Neural crest cell (in vitro differentiated cells): Measurements from ENCODE around the gene KCTD5. TPM values are rescaled to one million over a fixed set of nuclear protein-coding genes. Genes with fewer than 3 reads are reported as not detected.

Source experiments
- DNase-seq: peaks from one replicate; pipeline ENCODE4 v3.0.0; 2021; ENCODE audit warnings: low read depth, mixed read lengths, low spot score
- H3K27ac Mint-ChIP-seq: one replicate; pipeline ENCODE4 v1.8.0; 2021; ENCODE audit warnings: mild to moderate bottlenecking, mixed read lengths; ENCODE audit not compliant: unreplicated experiment
- H3K27me3 Mint-ChIP-seq: 2 replicates; pipeline ENCODE4 v1.8.0; 2021; ENCODE audit warnings: low read depth, mild to moderate bottlenecking, mixed read lengths
- H3K36me3 Mint-ChIP-seq: 2 replicates; pipeline ENCODE4 v1.8.0; 2021; ENCODE audit warnings: low read depth, mild to moderate bottlenecking, mixed read lengths
- H3K4me1 Mint-ChIP-seq: 2 replicates; pipeline ENCODE4 v1.8.0; 2021; ENCODE audit warnings: mixed read lengths
- H3K4me3 Mint-ChIP-seq: one replicate; pipeline ENCODE4 v1.8.0; 2021; ENCODE audit warnings: mild to moderate bottlenecking, mixed read lengths
- H3K9me3 Mint-ChIP-seq: 2 replicates; pipeline ENCODE4 v1.8.0; 2021; ENCODE audit warnings: mixed read lengths
- total RNA-seq: library from RNA; stranded (reverse); gene quantifications from 2 replicates; pipeline ENCODE4 v1.2.1, GENCODE V29; 2021
- TF ChIP-seq, protein P1 (sequence below): fragments of 200-600 bp; sonication (generic); conservative IDR thresholded peaks from 2 replicates; pipeline ENCODE4 v1.5.0; 2021; ENCODE audit warnings: antibody characterized with exemption, mild to moderate bottlenecking

KCTD5 gene
- total RNA-seq, 1 donor from 2014 or later: 27.7 TPM

DNA sequence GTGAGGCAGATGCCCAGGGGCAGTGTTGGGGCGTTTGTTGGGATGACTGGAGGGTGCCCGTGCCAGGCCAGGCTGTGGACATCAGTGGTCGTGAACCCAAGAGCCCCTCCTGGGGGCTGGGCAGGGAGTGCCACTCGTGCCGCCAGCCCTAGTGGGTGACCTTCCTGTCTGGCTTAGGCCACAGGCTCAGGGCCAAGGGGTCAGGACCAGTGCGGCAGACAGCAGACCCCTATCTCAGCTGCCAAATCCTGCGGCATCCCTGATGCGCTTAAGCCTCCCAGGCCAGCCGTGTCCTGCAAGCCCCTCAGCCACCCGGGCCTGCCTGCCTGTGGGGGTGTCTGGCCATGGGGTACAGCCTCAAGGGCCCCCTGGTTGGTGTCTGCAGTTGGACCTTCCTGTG lies 23.0 kb downstream of the KCTD5 start:
- no peaks in the 10 kb centered on the region for H3K9me3 Mint-ChIP-seq
- TF ChIP-seq, protein P1, sequence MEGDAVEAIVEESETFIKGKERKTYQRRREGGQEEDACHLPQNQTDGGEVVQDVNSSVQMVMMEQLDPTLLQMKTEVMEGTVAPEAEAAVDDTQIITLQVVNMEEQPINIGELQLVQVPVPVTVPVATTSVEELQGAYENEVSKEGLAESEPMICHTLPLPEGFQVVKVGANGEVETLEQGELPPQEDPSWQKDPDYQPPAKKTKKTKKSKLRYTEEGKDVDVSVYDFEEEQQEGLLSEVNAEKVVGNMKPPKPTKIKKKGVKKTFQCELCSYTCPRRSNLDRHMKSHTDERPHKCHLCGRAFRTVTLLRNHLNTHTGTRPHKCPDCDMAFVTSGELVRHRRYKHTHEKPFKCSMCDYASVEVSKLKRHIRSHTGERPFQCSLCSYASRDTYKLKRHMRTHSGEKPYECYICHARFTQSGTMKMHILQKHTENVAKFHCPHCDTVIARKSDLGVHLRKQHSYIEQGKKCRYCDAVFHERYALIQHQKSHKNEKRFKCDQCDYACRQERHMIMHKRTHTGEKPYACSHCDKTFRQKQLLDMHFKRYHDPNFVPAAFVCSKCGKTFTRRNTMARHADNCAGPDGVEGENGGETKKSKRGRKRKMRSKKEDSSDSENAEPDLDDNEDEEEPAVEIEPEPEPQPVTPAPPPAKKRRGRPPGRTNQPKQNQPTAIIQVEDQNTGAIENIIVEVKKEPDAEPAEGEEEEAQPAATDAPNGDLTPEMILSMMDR: no peak
- no peak overlapping the region for H3K27ac Mint-ChIP-seq
- no peaks in the 10 kb centered on the region for H3K27me3 Mint-ChIP-seq
- no peaks in the 10 kb centered on the region for H3K4me1 Mint-ChIP-seq
- no peak for DNase-seq
- H3K4me3 Mint-ChIP-seq: no peak overlapping the region
- no peaks in the 10 kb centered on the region for H3K36me3 Mint-ChIP-seq

DNA sequence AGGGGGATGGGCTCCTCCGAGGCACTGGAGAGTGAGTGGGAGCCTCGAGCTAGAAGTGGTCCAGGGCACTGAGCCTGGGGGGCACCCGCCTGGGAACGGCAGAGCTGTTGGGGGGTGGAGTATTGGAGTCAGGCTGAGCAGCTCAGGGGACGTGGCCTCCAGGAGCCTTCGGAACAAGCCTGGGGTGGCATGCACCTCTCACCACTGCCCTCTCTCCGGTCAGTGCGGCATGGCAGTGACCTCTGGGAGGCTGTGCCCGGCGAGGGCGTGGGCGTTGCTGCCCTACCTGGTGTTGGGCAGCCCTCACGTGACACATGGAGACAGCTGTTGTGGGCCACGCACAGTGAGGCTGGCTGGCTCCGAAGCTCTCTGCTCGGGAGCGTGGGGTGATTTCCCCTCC lies 23.8 kb downstream of the KCTD5 start:
- TF ChIP-seq, protein P1: no peak
- no peaks in the 10 kb centered on the region for H3K4me1 Mint-ChIP-seq
- no peak overlapping the region for H3K4me3 Mint-ChIP-seq
- H3K27me3 Mint-ChIP-seq: no peaks in the 10 kb centered on the region
- H3K9me3 Mint-ChIP-seq: no peaks in the 10 kb centered on the region
- DNase-seq: no peak
- H3K27ac Mint-ChIP-seq: no peak overlapping the region
- H3K36me3 Mint-ChIP-seq: no peaks in the 10 kb centered on the region

DNA sequence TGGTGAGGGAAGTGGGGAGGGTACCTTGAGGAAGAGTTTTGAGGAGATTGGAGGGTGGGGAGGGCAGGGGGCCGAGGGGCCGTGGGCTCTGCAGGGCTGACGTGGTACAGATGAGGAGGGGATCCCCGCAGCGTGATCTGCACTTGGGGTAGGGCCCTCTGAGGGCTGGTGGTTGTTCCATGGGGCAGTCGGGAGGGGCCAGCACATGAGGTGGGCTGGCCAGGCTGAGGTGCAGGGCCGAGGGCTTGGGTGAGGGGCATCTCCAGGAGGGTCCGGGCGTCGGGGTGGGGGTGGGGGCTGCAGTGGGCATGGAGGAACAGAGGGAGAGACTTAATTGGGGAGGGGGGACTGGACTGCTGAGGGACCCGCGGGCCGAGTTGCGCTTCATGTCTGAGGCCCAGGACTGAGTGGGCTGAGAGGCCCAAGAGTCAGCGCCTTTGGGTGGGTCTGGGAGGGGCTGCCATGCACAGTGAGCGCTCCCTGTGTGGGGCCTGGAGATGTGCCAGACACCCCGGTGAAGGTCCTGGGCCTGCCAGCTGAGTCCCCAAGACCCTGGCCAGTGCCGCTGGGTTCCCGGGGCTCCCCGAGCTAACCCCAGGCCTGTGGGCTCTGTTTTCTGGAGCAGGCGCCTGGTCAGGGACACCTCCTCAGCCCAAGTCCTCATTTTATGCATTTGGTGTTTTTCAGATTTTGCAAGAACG lies 24.4 kb downstream of the KCTD5 start:
- Mint-ChIP-seq H3K9me3 (no peaks in the 10 kb centered on the region), H3K27me3 (no peaks in the 10 kb centered on the region), H3K4me3 (no peak overlapping the region), H3K36me3 (no peaks in the 10 kb centered on the region), H3K27ac (no peak overlapping the region), H3K4me1 (no peaks in the 10 kb centered on the region)
- DNase-seq: no peak
- TF ChIP-seq, protein P1: no peak

DNA sequence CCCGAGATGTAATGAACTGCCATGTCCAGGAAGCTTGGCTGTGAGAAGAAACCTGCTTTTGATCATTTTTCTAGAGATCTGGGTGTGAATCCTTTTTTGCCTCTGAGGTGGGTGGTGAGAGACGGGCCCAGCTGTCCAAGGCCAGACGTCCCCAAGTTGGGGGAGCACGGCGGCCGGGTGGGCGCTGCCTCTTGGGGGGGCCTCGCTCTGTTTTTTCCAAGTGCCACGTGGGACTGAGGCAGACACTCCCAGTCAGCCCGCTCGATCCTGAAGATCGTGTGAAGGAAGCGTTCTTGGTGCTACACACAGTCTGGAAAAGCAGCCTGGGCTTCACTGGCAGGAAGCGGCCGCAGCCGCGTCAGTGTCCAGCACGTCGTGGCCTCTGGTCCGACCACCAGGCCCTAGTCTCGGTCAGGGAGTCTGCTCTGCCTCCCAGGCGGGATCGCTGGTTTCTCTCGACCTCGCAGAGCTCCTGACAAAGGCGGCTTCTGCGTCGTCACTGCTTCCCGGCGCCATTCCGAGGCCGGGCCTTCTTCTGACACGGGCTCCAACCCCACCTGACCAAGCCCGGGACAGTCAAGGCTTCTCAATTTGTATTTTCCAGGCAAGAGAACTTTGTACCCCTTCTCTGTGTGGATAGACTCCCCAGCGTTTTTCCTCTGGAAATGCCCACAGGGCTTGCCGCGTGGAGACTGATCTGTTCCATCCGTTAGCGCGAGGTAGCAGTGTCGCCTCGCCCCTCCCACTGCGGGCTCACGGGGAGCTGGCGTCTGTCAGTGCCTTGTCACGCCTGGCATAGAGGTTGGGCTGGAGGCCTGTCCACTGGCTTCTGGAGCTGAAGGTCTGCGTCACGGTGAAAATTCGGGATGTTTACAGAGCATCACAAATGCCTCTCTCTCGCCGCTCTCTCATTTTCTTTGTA lies 25.3 kb downstream of the KCTD5 start:
- Mint-ChIP-seq H3K4me3 (no peak overlapping the region), H3K36me3 (no peaks in the 10 kb centered on the region), H3K9me3 (no peaks in the 10 kb centered on the region), H3K27me3 (no peaks in the 10 kb centered on the region), H3K4me1 (no peaks in the 10 kb centered on the region), H3K27ac (no peak overlapping the region)
- no peak for DNase-seq
- TF ChIP-seq, protein P1: no peak

DNA sequence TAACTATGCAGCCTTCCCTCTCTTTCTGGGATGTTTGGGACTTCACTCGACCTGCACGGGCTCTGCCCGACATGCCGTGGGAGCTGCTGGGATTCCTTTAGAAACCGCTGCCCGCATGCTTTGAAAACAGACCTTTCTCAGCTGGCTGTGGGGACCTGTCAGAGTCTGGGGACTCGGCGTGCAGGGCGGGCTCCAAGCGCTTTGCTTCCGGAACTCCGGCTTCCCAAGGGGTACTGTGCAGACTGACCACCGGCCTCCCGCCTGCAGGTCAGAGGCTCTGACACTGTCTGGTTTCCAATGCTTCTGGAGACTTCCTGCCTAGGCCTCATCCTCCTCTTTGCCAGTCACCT lies 25.9 kb downstream of the KCTD5 start:
- Mint-ChIP-seq H3K9me3 (no peaks in the 10 kb centered on the region), H3K4me1 (no peaks in the 10 kb centered on the region), H3K27me3 (no peaks in the 10 kb centered on the region), H3K36me3 (no peaks in the 10 kb centered on the region), H3K4me3 (no peak overlapping the region), H3K27ac (no peak overlapping the region)
- DNase-seq: no peak
- TF ChIP-seq, protein P1: no peak
